HG03039 (cell line): ENCODE results near the gene BOK.
"Not testable (repeated sequence)": the region's sequence is repeated elsewhere in the genome, so short reads cannot be mapped to it uniquely, and the experiment has no call there.

ENCODE experiments used
- ATAC-seq: cut with Tn5 transposase; IDR thresholded peaks from one replicate; pipeline ENCODE4 v1.9.1; 2021; ENCODE audit warnings: mild to moderate bottlenecking, moderate library complexity; ENCODE audit not compliant: unreplicated experiment

The BOK gene

GRCh38 chr2:241555711-241556110 is 2.8 kb upstream of the BOK start:
- no peak for ATAC-seq

- ATAC-seq, result no peak
Measured at GRCh38 chr2:241556746-241557145, 1.8 kb upstream of the BOK start.

GRCh38 chr2:241559323-241560161 is 997 bp downstream of the BOK start:
- no peak for ATAC-seq

- no peak for ATAC-seq
Measured at GRCh38 chr2:241560162-241560882, 1.8 kb downstream of the BOK start.

- ATAC-seq, result no peak
Measured at GRCh38 chr2:241560883-241561474, 2.4 kb downstream of the BOK start.

GRCh38 chr2:241561832-241562231 is 3.3 kb downstream of the BOK start:
- no peak for ATAC-seq

GRCh38 chr2:241562269-241562891 is 3.8 kb downstream of the BOK start:
- no peak for ATAC-seq

- no peak for ATAC-seq
Measured at GRCh38 chr2:241563031-241563507, 4.5 kb downstream of the BOK start.

GRCh38 chr2:241563571-241563980 is 5.0 kb downstream of the BOK start:
- no peak for ATAC-seq

- no peak for ATAC-seq
Measured at GRCh38 chr2:241563981-241564595, 5.5 kb downstream of the BOK start.

GRCh38 chr2:241564596-241565410 is 6.3 kb downstream of the BOK start:
- ATAC-seq, result no peak

- no peak for ATAC-seq
Measured at GRCh38 chr2:241565411-241565810, 6.9 kb downstream of the BOK start.

- not testable (repeated sequence) for ATAC-seq
Measured at GRCh38 chr2:241566021-241566420, 7.5 kb downstream of the BOK start.

GRCh38 chr2:241566468-241566867 is 7.9 kb downstream of the BOK start:
- ATAC-seq, result no peak

- ATAC-seq, result not testable (repeated sequence)
Measured at GRCh38 chr2:241567266-241567665, 8.7 kb downstream of the BOK start.

- ATAC-seq, result no peak
Measured at GRCh38 chr2:241567776-241568175, 9.2 kb downstream of the BOK start.

- ATAC-seq, result no peak
Measured at GRCh38 chr2:241568726-241569125, 10.2 kb downstream of the BOK start.

- ATAC-seq, result no peak
Measured at GRCh38 chr2:241569831-241570281, 11.3 kb downstream of the BOK start.

- no peak for ATAC-seq
Measured at GRCh38 chr2:241570961-241571581, 12.5 kb downstream of the BOK start.
